Measurements from ENCODE around the gene DLG4.
"Not testable (repeated sequence)": the region's sequence is repeated elsewhere in the genome, so short reads cannot be mapped to it uniquely, and the experiment has no call there.

Gene DLG4

DNA sequence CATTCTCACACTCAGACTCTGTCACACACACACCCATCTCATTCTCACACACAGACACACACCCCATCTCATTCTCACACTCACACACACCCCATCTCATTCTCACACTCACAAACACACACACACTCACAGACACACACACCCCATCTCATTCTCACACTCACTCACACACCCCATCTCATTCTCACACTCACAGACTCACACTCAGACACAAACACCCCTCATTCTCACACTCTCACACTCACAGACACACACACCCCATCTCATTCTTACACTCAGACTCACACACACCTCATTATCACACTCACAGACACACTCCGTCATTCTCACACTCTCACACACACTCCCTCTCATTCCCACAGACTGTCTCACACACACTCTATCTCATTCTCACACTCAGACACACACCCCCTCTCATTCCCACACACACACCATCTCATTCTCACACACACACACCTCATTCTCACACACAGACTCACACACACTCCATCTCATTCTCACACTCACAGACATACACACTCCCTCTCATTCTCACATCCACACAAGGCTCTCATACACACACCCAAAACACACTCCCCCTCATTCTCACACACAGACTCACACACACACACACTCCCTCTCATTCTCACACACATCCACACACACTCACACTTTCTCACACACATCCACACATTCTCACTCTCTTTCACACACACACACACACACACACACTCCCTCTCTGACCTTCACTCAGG lies 43.4 kb downstream of the DLG4 start:
- no peak overlapping the region for H3K4me3 ChIP-seq
- no peak overlapping the region for H3K9ac ChIP-seq (ENCODE audit: insufficient read length)
- H3K27ac ChIP-seq = no peak overlapping the region
- no peaks in the 10 kb centered on the region for H3K9me3 ChIP-seq (ENCODE audit: low read depth, low read length)
- DNase-seq (ENCODE audit: low read depth, low spot score) = no peak
- TF ChIP-seq EZH2 (IDR thresholded peaks at IDR 0.05) = no peak
- no peak for TF ChIP-seq FOXP2 (optimal IDR thresholded peaks at IDR 0.05; ENCODE audit: control extremely low read depth, extremely low read length, insufficient read depth)
- no peaks in the 10 kb centered on the region for H3K36me3 ChIP-seq (ENCODE audit: insufficient read depth, low read length)

DNA sequence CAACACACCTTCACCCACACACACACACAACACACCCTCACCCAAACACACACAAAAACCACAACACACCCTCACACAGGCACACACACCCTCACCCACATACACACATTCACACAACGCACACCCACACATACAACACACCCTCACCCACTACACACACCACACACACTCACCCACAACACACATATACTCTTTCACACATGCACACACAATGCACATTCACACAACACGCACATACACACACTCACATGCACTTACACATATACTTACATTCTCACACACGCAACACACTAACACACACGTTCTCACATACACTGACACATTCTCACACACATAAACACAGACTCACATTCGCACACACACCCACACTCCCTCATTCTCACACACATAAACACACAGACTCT lies 44.3 kb downstream of the DLG4 start:
- no peak for DNase-seq (ENCODE audit: low read depth, low spot score)
- no peak for TF ChIP-seq POLR2AphosphoS5 (IDR thresholded peaks at IDR 0.05; ENCODE audit: borderline replicate concordance, low read depth, low read length)
- TF ChIP-seq EZH2 (IDR thresholded peaks at IDR 0.05) = no peak
- TF ChIP-seq FOXP2 (optimal IDR thresholded peaks at IDR 0.05; ENCODE audit: control extremely low read depth, extremely low read length, insufficient read depth) = no peak
- H3K9ac ChIP-seq (ENCODE audit: insufficient read length) = no peak overlapping the region
- H3K9me3 ChIP-seq (ENCODE audit: low read depth, low read length) = no peaks in the 10 kb centered on the region
- H3K36me3 ChIP-seq (ENCODE audit: insufficient read depth, low read length) = no peaks in the 10 kb centered on the region
- H3K27ac ChIP-seq = no peak overlapping the region
- H3K4me3 ChIP-seq = no peak overlapping the region

DNA sequence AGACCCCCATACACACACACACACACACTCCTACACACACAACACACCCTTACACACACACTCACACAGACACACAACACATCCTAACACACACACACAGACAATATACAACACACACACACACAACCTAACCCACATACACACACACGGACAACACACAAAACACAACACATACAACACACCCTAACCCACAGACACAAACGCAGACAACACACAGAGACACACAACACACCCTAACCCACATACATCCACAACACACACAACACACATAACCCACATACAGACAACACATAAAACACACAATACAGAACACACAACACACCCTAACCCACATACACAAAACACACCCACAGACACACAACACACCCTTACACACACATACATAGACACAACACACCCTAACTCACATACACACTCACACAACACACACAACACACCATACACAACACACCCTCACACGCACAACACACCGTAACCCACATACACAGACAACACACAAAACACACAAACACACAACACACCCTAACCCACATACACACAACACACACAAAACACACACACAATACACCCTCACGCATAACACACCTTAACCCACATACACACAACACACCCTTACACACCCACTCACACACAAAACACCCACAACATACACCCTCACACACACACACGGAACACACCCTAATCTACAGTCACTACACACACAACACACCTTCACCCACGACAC lies 44.9 kb downstream of the DLG4 start:
- Histone ChIP-seq H3K36me3 (ENCODE audit: insufficient read depth, low read length) (no peaks in the 10 kb centered on the region), H3K4me3 (no peak overlapping the region), H3K27ac (no peak overlapping the region), H3K9me3 (ENCODE audit: low read depth, low read length) (no peaks in the 10 kb centered on the region), H3K9ac (ENCODE audit: insufficient read length) (no peak overlapping the region)
- TF ChIP-seq FOXP2 (optimal IDR thresholded peaks at IDR 0.05; ENCODE audit: control extremely low read depth, extremely low read length, insufficient read depth) (no peak), EZH2 (IDR thresholded peaks at IDR 0.05) (no peak), POLR2AphosphoS5 (IDR thresholded peaks at IDR 0.05; ENCODE audit: borderline replicate concordance, low read depth, low read length) (no peak)
- no peak for DNase-seq (ENCODE audit: low read depth, low spot score)

DNA sequence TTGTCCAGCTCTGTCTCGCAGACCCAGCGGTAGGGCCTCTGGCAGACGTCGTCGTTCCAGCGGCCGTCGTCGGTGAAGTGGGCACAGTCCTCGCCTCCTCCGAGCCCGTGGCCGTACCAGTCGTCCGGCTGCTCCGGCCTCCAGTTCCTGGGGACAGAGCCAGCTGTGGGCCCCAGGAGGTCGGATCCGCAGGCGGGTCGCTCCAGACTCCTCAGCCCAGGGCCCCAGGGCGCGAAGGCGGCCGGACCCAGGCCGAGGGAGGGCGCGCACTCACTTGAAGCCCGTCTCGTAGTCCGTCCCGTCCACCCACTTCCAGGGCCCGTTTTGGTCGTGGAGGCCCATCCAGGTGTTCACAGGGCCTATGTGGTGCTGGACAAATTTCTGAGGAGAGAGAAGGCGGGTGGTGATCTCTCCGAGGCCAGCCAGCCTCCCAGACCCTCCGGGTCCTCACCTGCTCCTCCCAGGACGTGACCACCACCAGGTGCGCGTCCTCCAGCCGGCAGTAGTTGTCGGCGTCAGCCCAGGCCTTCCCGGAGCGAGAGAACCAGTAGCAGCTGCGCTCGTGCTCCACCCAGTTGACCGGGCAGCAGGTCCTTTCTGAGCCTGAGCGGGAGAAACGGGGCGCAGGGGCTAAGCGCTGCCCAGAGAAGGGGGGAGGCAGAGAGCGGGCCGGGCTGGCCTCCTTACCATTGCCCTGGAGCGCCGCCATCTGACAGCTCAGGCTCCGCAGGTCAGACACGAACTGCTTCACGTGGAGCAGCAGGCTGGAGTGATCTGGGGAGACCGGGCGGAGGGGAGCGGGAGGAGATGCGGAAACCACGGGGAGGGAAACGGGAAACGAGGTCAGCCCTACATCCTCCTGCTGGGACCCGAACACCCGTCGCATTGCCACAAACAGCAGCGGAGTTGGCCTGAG lies 45.7 kb downstream of the DLG4 start:
- Histone ChIP-seq H3K9me3 (ENCODE audit: low read depth, low read length) (no peaks in the 10 kb centered on the region), H3K4me3 (no peak overlapping the region), H3K27ac (no peak overlapping the region), H3K9ac (ENCODE audit: insufficient read length) (no peak overlapping the region), H3K36me3 (ENCODE audit: insufficient read depth, low read length) (no peaks in the 10 kb centered on the region)
- no peak for DNase-seq (ENCODE audit: low read depth, low spot score)
- TF ChIP-seq EZH2 (IDR thresholded peaks at IDR 0.05) (no peak), FOXP2 (optimal IDR thresholded peaks at IDR 0.05; ENCODE audit: control extremely low read depth, extremely low read length, insufficient read depth) (no peak), POLR2AphosphoS5 (IDR thresholded peaks at IDR 0.05; ENCODE audit: borderline replicate concordance, low read depth, low read length) (no peak)

DNA sequence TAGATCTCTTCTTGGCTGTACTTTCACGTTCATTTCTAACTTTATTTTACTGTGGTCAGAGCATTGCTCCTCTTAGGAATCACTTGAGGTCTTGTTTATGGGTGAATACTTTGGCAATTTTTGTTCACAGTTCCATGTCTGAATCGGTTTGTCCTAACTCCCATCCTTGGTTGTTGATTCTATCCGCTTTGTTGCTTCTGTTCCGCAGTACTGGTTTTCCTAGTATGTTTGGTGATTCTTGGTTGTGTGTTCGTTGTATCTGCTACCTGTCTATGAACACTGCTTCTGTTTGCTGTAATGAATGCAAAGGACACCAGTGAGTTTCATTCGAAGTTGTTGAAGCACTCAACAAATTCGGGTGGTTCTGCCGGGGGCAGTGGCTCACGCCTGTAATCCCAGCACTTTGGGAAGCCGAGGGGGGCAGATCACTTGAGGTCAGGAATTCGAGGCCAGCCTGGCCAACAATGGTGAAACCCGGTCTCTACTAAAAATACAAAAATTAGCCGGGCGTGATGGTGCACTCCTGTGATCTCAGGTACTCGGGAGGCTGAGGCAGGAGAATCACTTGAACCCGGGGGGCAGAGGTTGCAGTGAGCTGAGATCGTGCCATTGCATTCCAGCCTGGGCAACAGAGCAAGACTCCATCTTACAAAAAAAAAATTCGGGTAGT lies 47.0 kb downstream of the DLG4 start:
- H3K27ac ChIP-seq; H3K9me3 ChIP-seq (ENCODE audit: low read depth, low read length); H3K9ac ChIP-seq (ENCODE audit: insufficient read length); H3K4me3 ChIP-seq; DNase-seq (ENCODE audit: low read depth, low spot score); H3K36me3 ChIP-seq (ENCODE audit: insufficient read depth, low read length): not testable (repeated sequence)

DNA sequence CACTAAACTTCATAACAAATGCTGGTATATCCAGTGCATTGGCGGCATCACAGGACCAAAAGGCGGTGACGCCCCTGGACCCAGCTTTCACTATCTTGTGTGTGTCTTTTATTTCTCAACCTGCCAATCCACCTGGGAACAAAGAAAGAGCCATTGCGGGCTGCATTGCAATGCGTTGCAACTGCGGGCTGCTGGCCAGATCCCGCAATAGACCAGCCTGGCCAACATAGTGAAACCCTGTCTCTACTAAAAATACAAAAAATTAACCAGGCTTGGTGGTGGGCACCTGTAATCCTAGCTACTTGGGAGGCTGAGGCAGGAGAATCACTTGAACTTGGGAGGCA lies 50.1 kb downstream of the DLG4 start:
- H3K4me3 ChIP-seq; H3K36me3 ChIP-seq (ENCODE audit: insufficient read depth, low read length); DNase-seq (ENCODE audit: low read depth, low spot score); H3K27ac ChIP-seq; H3K9me3 ChIP-seq (ENCODE audit: low read depth, low read length); H3K9ac ChIP-seq (ENCODE audit: insufficient read length): not testable (repeated sequence)

DNA sequence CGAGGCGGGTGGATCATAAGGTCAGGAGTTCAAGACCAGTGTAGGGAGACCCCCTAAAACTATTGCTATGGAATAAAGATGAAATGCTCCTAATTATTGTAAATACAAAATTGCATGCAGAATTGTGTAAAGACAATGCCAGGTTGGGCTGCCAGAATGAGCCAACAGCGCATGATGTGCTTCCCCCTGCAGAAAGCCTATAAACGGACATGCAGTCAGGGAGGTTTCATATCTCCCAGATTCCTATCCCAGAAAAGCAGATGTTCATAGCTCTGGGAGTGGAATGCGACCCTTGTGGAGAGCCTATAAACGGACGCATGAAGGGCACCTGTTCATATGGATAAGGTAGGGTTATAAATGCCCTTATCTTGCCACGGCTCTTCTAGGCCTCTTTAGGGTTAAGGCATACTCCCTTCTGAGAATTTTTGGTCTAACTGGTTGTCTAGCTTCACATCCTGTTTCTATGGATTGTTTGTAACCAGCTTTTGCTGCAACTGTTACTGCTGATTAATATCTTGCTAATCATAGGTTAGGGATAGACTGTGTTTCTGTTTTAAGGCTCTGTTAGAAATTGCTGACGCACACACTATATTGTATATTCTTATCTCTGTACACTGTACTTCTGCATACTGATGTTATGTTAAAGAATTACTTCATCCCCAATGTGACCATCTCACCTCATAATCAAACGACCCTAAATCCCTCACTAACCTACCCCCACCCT lies 50.6 kb downstream of the DLG4 start:
- H3K27ac ChIP-seq; H3K36me3 ChIP-seq (ENCODE audit: insufficient read depth, low read length); DNase-seq (ENCODE audit: low read depth, low spot score); H3K4me3 ChIP-seq; H3K9ac ChIP-seq (ENCODE audit: insufficient read length); H3K9me3 ChIP-seq (ENCODE audit: low read depth, low read length): not testable (repeated sequence)

DNA sequence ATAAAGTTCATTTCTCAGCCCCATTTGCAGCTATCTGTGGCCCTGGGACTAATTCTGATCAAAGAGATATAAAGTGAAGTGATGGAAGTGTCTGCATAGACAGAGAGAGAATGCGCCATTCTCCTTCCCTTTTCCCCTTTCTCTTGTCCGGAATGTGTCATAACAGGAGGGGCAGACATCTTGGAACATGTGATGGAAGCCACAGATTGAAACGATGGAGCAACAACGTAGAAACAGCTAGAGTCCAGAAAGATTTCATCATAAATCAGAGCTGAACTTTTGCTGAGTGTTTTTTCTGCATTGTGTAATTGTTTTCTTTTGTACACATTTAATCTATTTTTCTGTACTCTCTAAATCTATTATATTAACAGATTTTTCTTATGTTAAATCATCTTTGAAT lies 51.8 kb downstream of the DLG4 start:
- Histone ChIP-seq H3K4me3 (no peak overlapping the region), H3K9me3 (ENCODE audit: low read depth, low read length) (no peaks in the 10 kb centered on the region), H3K36me3 (ENCODE audit: insufficient read depth, low read length) (no peaks in the 10 kb centered on the region), H3K9ac (ENCODE audit: insufficient read length) (no peak overlapping the region), H3K27ac (no peak overlapping the region)
- DNase-seq (ENCODE audit: low read depth, low spot score) = no peak
- TF ChIP-seq FOXP2 (optimal IDR thresholded peaks at IDR 0.05; ENCODE audit: control extremely low read depth, extremely low read length, insufficient read depth) = no peak
- no peak for TF ChIP-seq EZH2 (IDR thresholded peaks at IDR 0.05)
- no peak for TF ChIP-seq POLR2AphosphoS5 (IDR thresholded peaks at IDR 0.05; ENCODE audit: borderline replicate concordance, low read depth, low read length)
